H1 (cell line): ENCODE data around the gene PIP5K1B. TPM values are rescaled to one million over a fixed set of nuclear protein-coding genes. Genes with fewer than 3 reads are reported as not detected.

Source experiments
- CTCF ChIA-PET: fragments of 300-600 bp; sonication (Branson Sonifier 250); formaldehyde crosslinking; loops from one replicate; lab custom pipeline; 2021; ENCODE audit not compliant: partially characterized antibody; lab: Charles Lee
- POLR2A ChIA-PET: fragments of 300-600 bp; sonication (Branson Sonifier 250); formaldehyde crosslinking; loops from one replicate; lab custom pipeline; 2021; ENCODE audit warnings: inconsistent platforms; ENCODE audit not compliant: partially characterized antibody; lab: Charles Lee
- DNase-seq, 2 experiments: peaks; one replicate each; pipeline versions ENCODE4 v3.0.0 to v3.0.0-alpha.2; 2010 to 2022; ENCODE audit warnings: low spot score in 2 of 2, low read depth in 1 of 2, mixed read lengths in 1 of 2
- FAIRE-seq: peaks from 2 replicates; lab custom pipeline; 2011; peaks lifted over from hg19 to GRCh38; lab: Jason Lieb, UNC
- H2AFZ ChIP-seq: 2 replicates; pipeline ENCODE4 v1.8.1; 2012; ENCODE audit warnings: low read length, inconsistent platforms
- H2AK5ac ChIP-seq: 2 replicates; pipeline ENCODE4 v1.6.1; 2013; ENCODE audit warnings: low read depth, low read length
- H2BK120ac ChIP-seq: replicated peaks from 2 replicates; pipeline ENCODE3; 2013; ENCODE audit warnings: low read depth, low read length, inconsistent platforms
- H2BK12ac ChIP-seq: 2 replicates; pipeline ENCODE4 v1.6.1; 2013; ENCODE audit warnings: low read depth, low read length
- H2BK15ac ChIP-seq: 2 replicates; pipeline ENCODE4 v1.6.1; 2013; ENCODE audit warnings: low read length
- H2BK20ac ChIP-seq: 2 replicates; pipeline ENCODE4 v1.6.1; 2013; ENCODE audit warnings: low read length
- H2BK5ac ChIP-seq: 2 replicates; pipeline ENCODE4 v1.6.1; 2013; ENCODE audit warnings: low read depth, low read length
- H3K14ac ChIP-seq: 2 replicates; pipeline ENCODE4 v1.6.1; 2013; ENCODE audit warnings: inconsistent platforms; ENCODE audit not compliant: insufficient read length
- H3K18ac ChIP-seq: 2 replicates; pipeline ENCODE4 v1.6.1; 2013; ENCODE audit warnings: low read length; ENCODE audit errors: extremely low read depth
- H3K23ac ChIP-seq: 2 replicates; pipeline ENCODE4 v1.6.1; 2013; ENCODE audit warnings: inconsistent platforms; ENCODE audit not compliant: insufficient read length
- H3K23me2 ChIP-seq: 2 replicates; pipeline ENCODE4 v1.6.1; 2013; ENCODE audit warnings: low read depth, low read length
- H3K27ac ChIP-seq: 2 replicates; pipeline ENCODE4 v1.6.1; 2011; ENCODE audit warnings: low read depth, low read length, inconsistent platforms
- H3K27me3 ChIP-seq, 4 experiments: replicated peaks in 1 of 4; 1 replicate in 1 of 4; 2 replicates in 3 of 4; pipeline versions ENCODE4 v1.6.1 to v1.8.1; 2011 to 2013; ENCODE audit warnings: low read length in 3 of 4, mild to moderate bottlenecking in 3 of 4, inconsistent platforms in 2 of 4, mixed read lengths in 2 of 4, moderate library complexity in 1 of 4; ENCODE audit not compliant: control insufficient read depth in 3 of 4, insufficient read depth in 3 of 4; ENCODE audit errors: extremely low read depth in 1 of 4
- H3K36me3 ChIP-seq, 4 experiments: 2 replicates each; pipeline versions ENCODE4 v1.6.1 to v1.8.1; 2011 to 2013; ENCODE audit warnings: mild to moderate bottlenecking in 4 of 4, low read length in 3 of 4, moderate library complexity in 2 of 4, control low read depth in 1 of 4, inconsistent platforms in 1 of 4; ENCODE audit not compliant: insufficient read depth in 4 of 4, control insufficient read depth in 2 of 4
- H3K4ac ChIP-seq: replicated peaks from 2 replicates; pipeline ENCODE3; 2013; ENCODE audit warnings: low read length, low read depth, mixed read lengths, inconsistent platforms; ENCODE audit not compliant: insufficient read length
- H3K4me1 ChIP-seq, 4 experiments: replicated peaks in 1 of 4; 1 replicate in 1 of 4; 2 replicates in 3 of 4; pipeline versions ENCODE4 v1.6.1 to v1.8.1; 2011 to 2013; ENCODE audit warnings: low read length in 3 of 4, inconsistent platforms in 2 of 4, mixed read lengths in 1 of 4; ENCODE audit not compliant: insufficient read depth in 4 of 4, control insufficient read depth in 3 of 4
- H3K4me2 ChIP-seq, 2 experiments: 2 replicates each; pipeline versions ENCODE4 v1.6.1 to v1.8.1; 2011 to 2013; ENCODE audit warnings: low read depth in 2 of 2, low read length in 2 of 2, control low read depth in 1 of 2, inconsistent platforms in 1 of 2, mild to moderate bottlenecking in 1 of 2; ENCODE audit not compliant: insufficient read depth in 1 of 2
- H3K4me3 ChIP-seq, 4 experiments: fragments of 200-600, 300-600 bp in 1 of 4; sonication (generic), shearing (Covaris generic), sonication (Bioruptor Twin) in 1 of 4; 2 replicates each; pipeline versions ENCODE4 v1.5.1 to v1.8.1; 2011 to 2016; ENCODE audit warnings: low read length in 4 of 4, low read depth in 3 of 4, control low read depth in 2 of 4, inconsistent platforms in 2 of 4, mild to moderate bottlenecking in 2 of 4, mixed read lengths in 1 of 4, moderate library complexity in 1 of 4; ENCODE audit not compliant: insufficient read depth in 2 of 4; ENCODE audit errors: extremely low read depth in 1 of 4
- H3K56ac ChIP-seq: replicated peaks from 2 replicates; pipeline ENCODE3; 2013; ENCODE audit warnings: low read depth, mild to moderate bottlenecking, mixed read lengths, low read length, inconsistent platforms; ENCODE audit not compliant: insufficient read length
- H3K79me1 ChIP-seq: 2 replicates; pipeline ENCODE4 v1.6.1; 2013; ENCODE audit warnings: low read depth, low read length, control low read depth
- H3K79me2 ChIP-seq, 2 experiments: 2 replicates each; pipeline versions ENCODE4 v1.6.1 to v1.8.1; 2012 to 2013; ENCODE audit warnings: low read length in 2 of 2, mild to moderate bottlenecking in 2 of 2, inconsistent platforms in 1 of 2; ENCODE audit not compliant: insufficient read depth in 2 of 2, control insufficient read depth in 1 of 2
- H3K9ac ChIP-seq, 4 experiments: replicated peaks in 1 of 4; 1 replicate in 1 of 4; 2 replicates in 3 of 4; pipeline versions ENCODE4 v1.6.1 to v1.8.1; 2011 to 2013; ENCODE audit warnings: low read depth in 3 of 4, low read length in 3 of 4, control low read depth in 2 of 4, mild to moderate bottlenecking in 2 of 4, moderate library complexity in 2 of 4, inconsistent platforms in 1 of 4; ENCODE audit errors: extremely low read depth in 1 of 4
- H3K9me3 ChIP-seq, 2 experiments: 2 replicates each; pipeline versions ENCODE4 v1.6.1 to v1.8.1; 2012 to 2013; ENCODE audit warnings: mild to moderate bottlenecking in 2 of 2, moderate library complexity in 2 of 2, control low read depth in 1 of 2, inconsistent platforms in 1 of 2, low read depth in 1 of 2, low read length in 1 of 2, mixed read lengths in 1 of 2; ENCODE audit not compliant: insufficient read depth in 2 of 2
- H4K20me1 ChIP-seq, 2 experiments: replicated peaks in 1 of 2; 2 replicates each; pipeline versions ENCODE3 to v1.8.1; 2011 to 2013; ENCODE audit warnings: inconsistent platforms in 2 of 2, low read length in 2 of 2, mild to moderate bottlenecking in 1 of 2; ENCODE audit not compliant: insufficient read depth in 2 of 2, control insufficient read depth in 1 of 2
- H4K5ac ChIP-seq: 2 replicates; pipeline ENCODE4 v1.6.1; 2013; ENCODE audit warnings: low read length, low read depth, mixed read lengths, inconsistent platforms; ENCODE audit not compliant: insufficient read length
- H4K8ac ChIP-seq: 2 replicates; pipeline ENCODE4 v1.8.0; 2013; ENCODE audit warnings: mild to moderate bottlenecking, moderate library complexity, low read length, inconsistent platforms; ENCODE audit not compliant: insufficient read depth; ENCODE audit errors: extremely low read depth
- H4K91ac ChIP-seq: replicated peaks from 2 replicates; pipeline ENCODE3; 2013; ENCODE audit warnings: low read length, mixed read lengths, inconsistent platforms; ENCODE audit not compliant: insufficient read length
- BACH1 ChIP-seq: IDR thresholded peaks from 2 replicates; pipeline ENCODE4 v1.6.1; 2012; ENCODE audit warnings: low read length, improper control_type of control experiment
- KDM1A ChIP-seq: fragments of 200-600, 300-600 bp; sonication (generic); IDR thresholded peaks from 2 replicates; pipeline ENCODE4 v1.7.1; 2016; ENCODE audit warnings: mild to moderate bottlenecking, low read length, borderline replicate concordance
- RFX5 ChIP-seq: IDR thresholded peaks from 2 replicates; pipeline ENCODE4 v1.6.1; 2011; ENCODE audit warnings: low read depth, low read length, improper control_type of control experiment, borderline replicate concordance
- SIX5 ChIP-seq: IDR thresholded peaks from 2 replicates; pipeline ENCODE4 v1.6.1; 2011; ENCODE audit warnings: mild to moderate bottlenecking, low read depth, low read length
- SP4 ChIP-seq: IDR thresholded peaks from 2 replicates; pipeline ENCODE4 v1.6.1; 2012; ENCODE audit warnings: low read length, inconsistent platforms
- WGBS, 2 experiments: shearing (Covaris generic) in 1 of 2; methylation state at CpG; one replicate each; pipeline versions ENCODE4 v1.1.6 to v1.1.7; 2013 to 2015; ENCODE audit warnings: low lambda C conversion rate in 2 of 2, mixed read lengths in 2 of 2, inconsistent platforms in 1 of 2, low coverage in 1 of 2, missing lambda C conversion rate in 1 of 2; ENCODE audit not compliant: insufficient replicate concordance in 2 of 2, insufficient coverage in 1 of 2, insufficient read length in 1 of 2; ENCODE audit errors: extremely low coverage in 1 of 2, missing lambda C conversion rate in 1 of 2; 5-methylcytosine and 5-hydroxymethylcytosine counted together
- polyA plus RNA-seq, 7 experiments: library from polyadenylated mRNA; depleted of rRNA in 3 of 7; stranded (reverse) in 5 of 7; unstranded in 2 of 7; fragments of >200 nt in 5 of 7; fragments of 200-250 nt in 2 of 7; gene quantifications; 1 replicate in 5 of 7; 2 replicates in 1 of 7; 4 replicates in 1 of 7; pipeline versions ENCODE4 v1.2.1 to v1.2.3, GENCODE V29; 2011 to 2013; ENCODE audit warnings: missing spikeins in 2 of 7, mixed read lengths in 2 of 7
- total RNA-seq: library from RNA; stranded (reverse); fragmentation: NEBNext Ultra II Directional; extraction: Animal tissue kit (Norgen Biotek cat#: 25700); gene quantifications from 2 replicates; pipeline ENCODE4 v1.2.1, GENCODE V29; 2021

Gene PIP5K1B
- total and polyA plus RNA-seq, 2 of the 8 experiments (the other 6 are each of a cell fraction or from before 2014, with no cell fraction given), result 4.7 to 7.7 TPM

GRCh38 chr9:68683433-68683832, 21.6 kb upstream of the PIP5K1B start:
- WGBS, 2 experiments, result 76% methylated on average over 2 of the region's 2 CpGs; no CpG with 5 or more reads in 1 of the 2 experiments
- CTCF ChIA-PET, result interaction anchor here (1.1 to 2.2 kb wide), 4 partner anchors 9 to 115 kb away, joined by 3 to 5 read pairs (median 4); no protein-coding TSS in a partner anchor
- H3K4ac ChIP-seq, result no peak overlapping the region
- no peak overlapping the region for H2BK20ac ChIP-seq
- H3K4me3 ChIP-seq, result no peak overlapping the region
- no peaks in the 10 kb centered on the region for H4K20me1 ChIP-seq
- no peaks in the 10 kb centered on the region for H3K36me3 ChIP-seq
- no peak overlapping the region for H3K56ac ChIP-seq
- H2BK15ac ChIP-seq, result no peak overlapping the region
- no peaks in the 10 kb centered on the region for H3K9me3 ChIP-seq
- POLR2A ChIA-PET, result no interaction called here
- H3K18ac ChIP-seq, result no peak overlapping the region
- no peaks in the 10 kb centered on the region for H3K4me1 ChIP-seq
- no peaks in the 10 kb centered on the region for H3K27me3 ChIP-seq
- H2BK120ac ChIP-seq, result no peak overlapping the region
- no peak overlapping the region for H2BK12ac ChIP-seq
- H3K23ac ChIP-seq, result no peak overlapping the region
- TF ChIP-seq SP4 (no peak), BACH1 (no peak), SIX5 (no peak), RFX5 (no peak), KDM1A (no peak)
- no peak overlapping the region for H3K9ac ChIP-seq
- H3K79me1 ChIP-seq, result no peaks in the 10 kb centered on the region
- H3K14ac ChIP-seq, result no peak overlapping the region
- FAIRE-seq (no peak), DNase-seq (no peak)
- no peak overlapping the region for H4K8ac ChIP-seq
- no peak overlapping the region for H2BK5ac ChIP-seq
- no peak overlapping the region for H4K5ac ChIP-seq
- H3K79me2 ChIP-seq, result no peaks in the 10 kb centered on the region
- H2AK5ac ChIP-seq, result no peak overlapping the region
- no peak overlapping the region for H2AFZ ChIP-seq
- no peak overlapping the region for H3K4me2 ChIP-seq
- no peaks in the 10 kb centered on the region for H3K23me2 ChIP-seq
- no peak overlapping the region for H4K91ac ChIP-seq
- no peak overlapping the region for H3K27ac ChIP-seq
